HG02938 (cell line): Measurements from ENCODE around the gene MAP2K6.

ENCODE experiments used
- ATAC-seq: cut with Tn5 transposase; IDR thresholded peaks from one replicate; pipeline ENCODE4 v1.9.1; 2021; ENCODE audit warnings: mild to moderate bottlenecking, moderate library complexity; ENCODE audit not compliant: unreplicated experiment

The MAP2K6 gene

GRCh38 chr17:69414408-69415274 lies at the start of gene MAP2K6:
TSS of gene MAP2K6 (plus strand) at chr17:69414697. CDS start at chr17:69414985, 288 bp downstream.
- ATAC-seq, result peak; percentile 99

GRCh38 chr17:69367298-69367697 lies 47.2 kb upstream of the MAP2K6 start:
- peak; percentile 93 for ATAC-seq

- no peak for ATAC-seq
Measured at GRCh38 chr17:69373069-69373468, 41.4 kb upstream of the MAP2K6 start.

DNA sequence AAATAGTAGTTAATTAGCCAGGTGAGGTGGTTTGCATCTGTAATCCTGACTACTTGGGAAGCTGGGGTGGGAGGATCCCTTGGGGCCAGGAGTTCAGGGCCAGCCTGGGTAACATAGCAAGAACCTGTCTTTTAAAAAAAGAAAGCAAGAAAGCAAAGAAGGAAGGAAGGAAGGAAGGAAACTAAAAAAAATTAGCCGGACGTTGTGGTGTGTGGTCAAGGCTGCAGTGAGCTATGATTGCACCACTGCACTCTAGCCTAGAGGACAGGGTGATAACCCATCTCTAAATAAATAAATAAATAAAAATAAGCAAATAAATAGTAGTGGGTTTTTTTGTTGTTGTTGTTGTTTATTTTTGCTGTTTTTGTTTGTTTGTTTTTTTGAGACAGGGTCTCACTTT lies 39.3 kb upstream of the MAP2K6 start:
- ATAC-seq, result no peak

GRCh38 chr17:69388822-69389442 lies 25.6 kb upstream of the MAP2K6 start:
- no peak for ATAC-seq

GRCh38 chr17:69390795-69391501 lies 23.5 kb upstream of the MAP2K6 start:
- no peak for ATAC-seq

- no peak for ATAC-seq
Measured at GRCh38 chr17:69401251-69401650, 13.2 kb upstream of the MAP2K6 start.

- ATAC-seq, result no peak
Measured at GRCh38 chr17:69402052-69402451, 12.4 kb upstream of the MAP2K6 start.

GRCh38 chr17:69404399-69404798 lies 10.1 kb upstream of the MAP2K6 start:
- ATAC-seq, result no peak

DNA sequence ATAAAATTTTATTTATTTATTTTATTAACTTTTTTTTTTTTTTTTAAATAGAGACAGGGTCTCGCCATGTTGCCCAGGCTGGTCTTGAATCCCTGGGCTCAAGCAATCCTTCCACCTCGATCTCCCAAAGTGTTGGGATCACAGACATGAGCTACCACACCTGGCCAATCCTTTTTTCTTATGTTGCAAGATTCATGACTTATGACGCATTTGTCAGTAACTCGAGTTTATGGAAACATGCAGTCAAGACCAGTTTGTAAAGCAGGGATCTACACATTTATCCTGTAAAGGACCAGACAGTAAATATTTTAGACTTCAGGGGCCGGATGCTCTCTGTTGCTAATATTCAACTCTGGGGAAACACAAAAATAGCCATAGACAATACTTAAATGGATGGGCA lies 9.4 kb upstream of the MAP2K6 start:
- ATAC-seq, result no peak

DNA sequence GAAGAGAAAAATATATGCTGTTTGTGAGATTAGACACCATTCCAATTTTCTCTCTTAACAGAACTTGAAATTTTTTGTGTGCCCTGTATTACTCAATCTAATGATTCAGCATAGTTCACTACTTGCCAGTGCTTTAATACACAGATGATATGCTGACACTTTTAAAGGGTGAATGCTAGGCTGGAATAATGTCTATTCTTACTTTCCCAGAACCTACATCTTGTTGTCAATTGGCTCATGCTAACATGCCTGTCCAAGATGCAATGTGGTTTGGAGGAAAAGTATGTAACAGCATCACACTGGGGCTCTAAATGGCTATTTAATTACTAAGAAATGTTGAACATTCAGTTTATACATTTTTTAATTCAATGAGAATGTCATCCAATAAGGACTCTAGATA lies 7.6 kb upstream of the MAP2K6 start:
- no peak for ATAC-seq

GRCh38 chr17:69407759-69408158 lies 6.7 kb upstream of the MAP2K6 start:
- no peak for ATAC-seq

DNA sequence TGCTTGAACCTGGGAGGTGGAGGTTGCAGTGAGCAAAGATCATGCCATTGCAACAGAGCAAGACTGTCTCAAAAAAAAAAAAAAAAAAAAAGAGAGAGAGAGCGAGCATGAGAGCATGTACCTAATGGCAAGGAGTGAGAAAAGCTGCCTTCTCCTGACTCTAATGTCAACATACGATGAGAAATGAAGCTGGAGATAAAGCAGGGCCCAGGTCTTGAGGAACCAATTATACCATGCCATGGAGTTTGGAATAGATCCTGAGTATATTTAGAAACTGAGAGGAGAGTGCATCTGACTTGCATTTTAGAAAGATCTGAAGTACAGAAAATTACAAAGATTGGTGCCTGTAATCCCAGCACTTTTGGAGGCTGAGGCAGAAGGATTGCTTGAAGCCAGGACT lies 3.8 kb upstream of the MAP2K6 start:
- no peak for ATAC-seq

GRCh38 chr17:69411766-69412165 lies 2.7 kb upstream of the MAP2K6 start:
- ATAC-seq, result no peak

DNA sequence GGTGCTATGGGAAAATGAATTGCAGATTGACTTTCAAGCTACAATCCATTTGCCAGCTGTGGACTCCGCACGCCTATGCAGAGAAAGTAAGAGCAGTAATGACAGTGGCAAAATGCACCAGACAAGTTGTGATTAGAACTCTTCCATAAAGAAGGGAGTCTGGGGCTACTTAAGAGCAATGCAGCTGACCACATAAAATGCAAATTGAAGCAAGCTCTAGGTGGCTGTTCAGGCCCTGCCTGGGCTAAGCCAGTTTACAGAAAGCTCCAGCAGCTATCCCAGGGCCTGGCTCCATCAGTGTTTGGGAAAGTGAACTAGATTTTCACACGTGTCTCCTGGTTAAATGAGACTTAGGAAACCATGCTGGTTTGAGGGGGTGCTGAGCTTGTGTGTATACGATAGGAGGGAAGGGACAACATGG lies 2.2 kb upstream of the MAP2K6 start:
- no peak for ATAC-seq

DNA sequence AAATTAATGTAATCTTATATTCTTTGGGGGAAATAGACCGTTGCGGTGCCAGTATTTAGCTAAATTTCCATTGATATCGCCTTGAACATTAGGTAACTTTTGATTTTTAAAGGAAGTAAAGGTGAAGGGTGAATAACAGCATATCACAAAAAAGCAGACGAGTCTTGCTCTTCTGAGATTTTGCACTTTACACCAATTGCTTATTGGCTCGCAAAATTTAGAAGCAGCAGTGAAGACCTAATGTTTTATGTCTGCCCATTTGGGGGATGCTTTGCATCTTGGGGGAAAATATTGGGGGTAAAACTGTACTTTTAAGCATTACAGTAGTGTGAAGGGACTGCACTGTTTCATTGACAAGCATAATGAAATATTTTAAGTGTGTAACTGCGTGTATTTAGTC lies 934 bp downstream of the MAP2K6 start:
- no peak for ATAC-seq

GRCh38 chr17:69417545-69418483 lies 3.3 kb downstream of the MAP2K6 start:
- no peak for ATAC-seq

- ATAC-seq, result no peak
Measured at GRCh38 chr17:69418535-69418934, 4.0 kb downstream of the MAP2K6 start.

- ATAC-seq, result no peak
Measured at GRCh38 chr17:69423450-69423849, 9.0 kb downstream of the MAP2K6 start.

DNA sequence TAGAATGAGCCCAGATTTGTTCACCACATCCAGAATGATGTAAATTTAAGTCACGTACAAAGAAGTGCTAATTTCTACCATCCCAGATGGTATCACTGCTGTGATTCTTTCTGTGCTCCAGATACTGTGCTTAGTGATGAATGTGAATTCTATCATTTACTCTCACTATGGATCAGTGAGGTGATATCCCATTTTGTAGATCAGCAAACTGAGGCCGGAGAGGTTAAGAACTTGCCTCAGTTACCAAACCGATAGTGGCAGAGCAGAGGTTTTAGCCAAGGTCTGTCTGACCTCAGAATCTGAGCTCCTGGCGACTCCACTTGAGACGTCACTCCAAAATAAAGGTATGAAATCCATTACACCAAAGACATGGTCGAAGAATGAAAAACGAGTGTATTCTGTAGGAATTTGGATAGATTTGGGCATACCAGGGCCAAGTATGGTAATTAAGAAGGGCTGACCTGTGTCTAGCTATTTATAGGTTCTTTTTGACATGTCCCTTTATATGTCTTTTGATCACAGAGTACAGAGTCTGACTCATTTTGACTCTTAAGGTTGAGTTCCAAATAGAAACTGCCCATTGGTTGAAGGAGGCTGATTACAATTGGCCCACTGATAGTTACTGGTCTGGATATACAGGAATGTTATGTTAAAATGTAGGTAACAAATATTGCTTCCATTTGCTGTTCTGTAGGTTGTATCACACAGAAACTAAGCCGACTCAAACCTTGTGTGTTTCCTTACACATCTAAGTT lies 10.0 kb downstream of the MAP2K6 start:
- ATAC-seq, result no peak
